GM12891 (cell line): ENCODE measurements around the gene S100PBP.

Experiments used
- PAX5 ChIP-seq: IDR thresholded peaks from 2 replicates; pipeline ENCODE4 v1.6.1; 2011; ENCODE audit warnings: low read length, moderate library complexity, mild to moderate bottlenecking; ENCODE audit not compliant: insufficient read depth, severe bottlenecking
- POLR2A ChIP-seq: IDR thresholded peaks from 2 replicates; pipeline ENCODE4 v1.6.1; 2011; ENCODE audit warnings: low read depth, low read length, control low read depth
- POLR2AphosphoS5 ChIP-seq: IDR thresholded peaks from 2 replicates; pipeline ENCODE4 v1.6.1; 2011; ENCODE audit warnings: low read depth, low read length, control low read depth
- POU2F2 ChIP-seq: IDR thresholded peaks from 2 replicates; pipeline ENCODE4 v1.6.1; 2011; ENCODE audit warnings: low read depth, mild to moderate bottlenecking, control low read depth, low read length, moderate library complexity
- TAF1 ChIP-seq: IDR thresholded peaks from 2 replicates; pipeline ENCODE4 v1.6.1; 2011; ENCODE audit warnings: low read depth, low read length, control low read depth

DNA sequence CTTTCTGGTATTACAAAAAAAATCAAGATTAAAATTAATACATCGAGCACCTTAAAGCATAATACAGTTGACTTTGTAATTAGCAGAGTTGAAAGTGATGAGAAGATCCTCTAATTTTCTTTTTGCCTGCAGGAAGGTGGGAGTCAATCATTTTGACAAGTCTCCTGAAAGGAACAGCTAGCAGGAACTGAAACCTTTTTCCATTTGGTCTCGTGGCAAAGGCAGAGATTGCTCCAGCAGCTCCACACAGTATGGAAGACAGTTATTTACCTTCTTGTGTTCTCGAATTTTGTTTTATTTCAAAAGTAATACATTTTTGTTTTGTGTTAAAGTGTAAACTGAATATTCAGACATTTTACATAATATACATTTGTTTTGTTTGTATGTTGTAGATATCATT is 7.7 kb downstream of the S100PBP start:
- TF ChIP-seq POLR2AphosphoS5, result no peak
- TF ChIP-seq POLR2A, result no peak
- TF ChIP-seq PAX5, result no peak
- TF ChIP-seq TAF1, result no peak
- TF ChIP-seq POU2F2, result no peak
